Astrocyte of the hippocampus (primary cell): ENCODE results near the gene PREX1.
"Not testable (repeated sequence)": the region's sequence is repeated elsewhere in the genome, so short reads cannot be mapped to it uniquely, and the experiment has no call there.

Source experiments
- DNase-seq: peaks from one replicate; pipeline ENCODE4 v3.0.0; 2011; ENCODE audit warnings: low read depth, low spot score

The PREX1 gene

GRCh38 chr20:48846516-48847492, 19.0 kb upstream of the PREX1 start:
- peak; percentile 41 for DNase-seq

- peak; percentile 17 for DNase-seq
Observed at GRCh38 chr20:48845721-48846306, 18.0 kb upstream of the PREX1 start.

GRCh38 chr20:48844996-48845395, 17.2 kb upstream of the PREX1 start:
- DNase-seq = no peak

GRCh38 chr20:48843896-48844295, 16.1 kb upstream of the PREX1 start:
- DNase-seq = not testable (repeated sequence)

GRCh38 chr20:48843057-48843806, 15.4 kb upstream of the PREX1 start:
- DNase-seq = no peak

GRCh38 chr20:48841875-48842529, 14.2 kb upstream of the PREX1 start:
- peak; percentile 83 for DNase-seq

GRCh38 chr20:48841196-48841874, 13.5 kb upstream of the PREX1 start:
- DNase-seq = no peak

GRCh38 chr20:48839154-48839917, 11.5 kb upstream of the PREX1 start:
- no peak for DNase-seq

- no peak for DNase-seq
Observed at GRCh38 chr20:48837014-48837413, 9.2 kb upstream of the PREX1 start.

- DNase-seq = no peak
Observed at GRCh38 chr20:48835390-48835789, 7.6 kb upstream of the PREX1 start.

- no peak for DNase-seq
Observed at GRCh38 chr20:48834278-48834677, 6.5 kb upstream of the PREX1 start.

GRCh38 chr20:48832405-48832730, 4.6 kb upstream of the PREX1 start:
- DNase-seq = no peak

GRCh38 chr20:48831718-48832404, 4.1 kb upstream of the PREX1 start:
- peak; percentile 41 for DNase-seq

GRCh38 chr20:48830826-48831318, 3.1 kb upstream of the PREX1 start:
- no peak for DNase-seq

GRCh38 chr20:48829940-48830339, 2.1 kb upstream of the PREX1 start:
- no peak for DNase-seq

GRCh38 chr20:48828734-48829460, 1.1 kb upstream of the PREX1 start:
- DNase-seq = no peak

GRCh38 chr20:48826883-48827771, 672 bp downstream of the PREX1 start:
- DNase-seq = peak; percentile 64

- DNase-seq = peak; percentile 26
Observed at GRCh38 chr20:48826480-48826879, 1.3 kb downstream of the PREX1 start.
